ENCODE results near the gene GOLPH3L.

DNA sequence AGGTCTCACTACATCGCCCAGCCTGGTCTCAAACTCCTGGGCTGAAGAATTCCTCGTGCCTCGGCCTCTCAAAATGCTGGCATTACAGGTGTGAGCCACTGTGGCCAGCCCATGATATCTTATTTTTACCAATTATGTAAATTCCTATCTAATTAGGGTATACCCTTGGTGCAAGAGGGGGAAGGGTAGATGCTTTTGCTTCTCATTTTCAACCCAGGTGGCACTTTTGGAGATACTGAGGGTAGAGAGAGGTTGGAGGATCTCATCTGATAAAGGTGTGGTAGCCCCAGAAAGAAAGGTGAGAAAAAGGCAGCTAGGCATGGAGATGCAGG lies 85.0 kb downstream of the GOLPH3L start:
- no peak for TF ChIP-seq CTCF (IDR thresholded peaks at IDR 0.05)
- TF ChIP-seq POLR2AphosphoS5 (IDR thresholded peaks at IDR 0.05), result no peak
- TF ChIP-seq POLR2A (IDR thresholded peaks at IDR 0.05), result no peak
